ENCODE data around the gene PDZD2.

DNA sequence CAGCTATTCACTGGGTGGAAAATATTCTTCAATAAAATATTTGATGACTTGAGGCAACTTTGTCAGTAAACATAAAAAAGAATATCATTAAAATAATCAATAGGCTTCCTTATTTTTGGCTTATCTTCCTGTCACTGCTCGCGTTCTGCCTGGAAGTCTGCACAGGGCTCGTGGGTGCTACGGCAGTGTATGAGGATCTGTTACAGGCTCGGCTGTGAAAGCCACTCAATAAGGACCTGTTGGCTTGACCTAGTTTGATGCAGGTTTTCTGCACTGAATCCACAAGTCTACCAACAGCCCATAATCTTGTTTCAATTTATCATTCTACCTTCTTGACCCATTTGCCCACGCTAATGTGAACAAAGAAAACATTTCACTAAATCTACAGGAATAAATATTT lies 97.2 kb downstream of the PDZD2 start:
- TF ChIP-seq, protein P1, sequence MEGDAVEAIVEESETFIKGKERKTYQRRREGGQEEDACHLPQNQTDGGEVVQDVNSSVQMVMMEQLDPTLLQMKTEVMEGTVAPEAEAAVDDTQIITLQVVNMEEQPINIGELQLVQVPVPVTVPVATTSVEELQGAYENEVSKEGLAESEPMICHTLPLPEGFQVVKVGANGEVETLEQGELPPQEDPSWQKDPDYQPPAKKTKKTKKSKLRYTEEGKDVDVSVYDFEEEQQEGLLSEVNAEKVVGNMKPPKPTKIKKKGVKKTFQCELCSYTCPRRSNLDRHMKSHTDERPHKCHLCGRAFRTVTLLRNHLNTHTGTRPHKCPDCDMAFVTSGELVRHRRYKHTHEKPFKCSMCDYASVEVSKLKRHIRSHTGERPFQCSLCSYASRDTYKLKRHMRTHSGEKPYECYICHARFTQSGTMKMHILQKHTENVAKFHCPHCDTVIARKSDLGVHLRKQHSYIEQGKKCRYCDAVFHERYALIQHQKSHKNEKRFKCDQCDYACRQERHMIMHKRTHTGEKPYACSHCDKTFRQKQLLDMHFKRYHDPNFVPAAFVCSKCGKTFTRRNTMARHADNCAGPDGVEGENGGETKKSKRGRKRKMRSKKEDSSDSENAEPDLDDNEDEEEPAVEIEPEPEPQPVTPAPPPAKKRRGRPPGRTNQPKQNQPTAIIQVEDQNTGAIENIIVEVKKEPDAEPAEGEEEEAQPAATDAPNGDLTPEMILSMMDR (IDR thresholded peaks at IDR 0.05), result no peak
- TF ChIP-seq POLR2AphosphoS5 (IDR thresholded peaks at IDR 0.05; ENCODE audit: insufficient read depth in 1 of 2, low read depth in 1 of 2), result no peak

All from vagina (tissue), 2 donors.